Type B pancreatic cell (in vitro differentiated cells): Measurements from ENCODE around the gene OBSCN. TPM values are rescaled to one million over a fixed set of nuclear protein-coding genes. Genes with fewer than 3 reads are reported as not detected.

ENCODE experiments used
- DNase-seq: peaks from one replicate; pipeline ENCODE4 v3.0.0; 2021; ENCODE audit warnings: mixed read lengths; ENCODE audit not compliant: unreplicated experiment; ENCODE audit errors: extremely low spot score
- H3K27ac Mint-ChIP-seq: 2 replicates; pipeline ENCODE4 v1.8.0; 2021; ENCODE audit warnings: mild to moderate bottlenecking, mixed read lengths
- H3K27me3 Mint-ChIP-seq: 2 replicates; pipeline ENCODE4 v1.8.0; 2021; ENCODE audit warnings: mixed read lengths
- H3K36me3 Mint-ChIP-seq: 2 replicates; pipeline ENCODE4 v1.8.0; 2021; ENCODE audit warnings: mixed read lengths
- H3K4me1 Mint-ChIP-seq: one replicate; pipeline ENCODE4 v1.8.0; 2021; ENCODE audit warnings: mixed read lengths; ENCODE audit not compliant: unreplicated experiment
- H3K4me3 Mint-ChIP-seq: 2 replicates; pipeline ENCODE4 v1.8.0; 2021; ENCODE audit warnings: mild to moderate bottlenecking, mixed read lengths
- H3K9me3 Mint-ChIP-seq: 2 replicates; pipeline ENCODE4 v1.8.0; 2021; ENCODE audit warnings: mixed read lengths
- CTCF ChIP-seq: fragments of 200-600 bp; sonication (generic); conservative IDR thresholded peaks from 2 replicates; pipeline ENCODE4 v1.5.0; 2021; ENCODE audit warnings: antibody characterized with exemption, mild to moderate bottlenecking
- total RNA-seq: library from RNA; stranded (reverse); gene quantifications from 2 replicates; pipeline ENCODE4 v1.2.1, GENCODE V29; 2021; ENCODE audit warnings: low replicate concordance

OBSCN gene
- total RNA-seq, 1 donor from 2014 or later, result 48.9 TPM

GRCh38 chr1:228374711-228375577, 167.1 kb downstream of the OBSCN start:
- no peak for TF ChIP-seq CTCF
- Mint-ChIP-seq H3K9me3 (no peaks in the 10 kb centered on the region), H3K4me1 (no peaks in the 10 kb centered on the region), H3K36me3 (no peaks in the 10 kb centered on the region), H3K27me3 (no peaks in the 10 kb centered on the region), H3K27ac (no peak overlapping the region), H3K4me3 (no peak overlapping the region)
- DNase-seq, result no peak

GRCh38 chr1:228375578-228376261, 167.9 kb downstream of the OBSCN start:
- H3K9me3 Mint-ChIP-seq, result no peaks in the 10 kb centered on the region
- no peaks in the 10 kb centered on the region for H3K27me3 Mint-ChIP-seq
- no peak overlapping the region for H3K4me3 Mint-ChIP-seq
- no peak for TF ChIP-seq CTCF
- H3K36me3 Mint-ChIP-seq, result no peaks in the 10 kb centered on the region
- H3K4me1 Mint-ChIP-seq, result no peaks in the 10 kb centered on the region
- no peak for DNase-seq
- H3K27ac Mint-ChIP-seq, result no peak overlapping the region

GRCh38 chr1:228376262-228376628, 168.4 kb downstream of the OBSCN start:
- H3K4me3 Mint-ChIP-seq, result no peak overlapping the region
- no peaks in the 10 kb centered on the region for H3K36me3 Mint-ChIP-seq
- no peak overlapping the region for H3K27ac Mint-ChIP-seq
- no peaks in the 10 kb centered on the region for H3K27me3 Mint-ChIP-seq
- H3K9me3 Mint-ChIP-seq, result no peaks in the 10 kb centered on the region
- no peak for DNase-seq
- no peak for TF ChIP-seq CTCF
- H3K4me1 Mint-ChIP-seq, result no peaks in the 10 kb centered on the region

- Mint-ChIP-seq H3K27ac (no peak overlapping the region), H3K4me1 (no peaks in the 10 kb centered on the region), H3K27me3 (no peaks in the 10 kb centered on the region), H3K4me3 (peak overlapping the region; percentile 65), H3K36me3 (no peaks in the 10 kb centered on the region), H3K9me3 (no peaks in the 10 kb centered on the region)
- no peak for DNase-seq
- TF ChIP-seq CTCF, result no peak
Observed at GRCh38 chr1:228376651-228377631, 169.1 kb downstream of the OBSCN start.

DNA sequence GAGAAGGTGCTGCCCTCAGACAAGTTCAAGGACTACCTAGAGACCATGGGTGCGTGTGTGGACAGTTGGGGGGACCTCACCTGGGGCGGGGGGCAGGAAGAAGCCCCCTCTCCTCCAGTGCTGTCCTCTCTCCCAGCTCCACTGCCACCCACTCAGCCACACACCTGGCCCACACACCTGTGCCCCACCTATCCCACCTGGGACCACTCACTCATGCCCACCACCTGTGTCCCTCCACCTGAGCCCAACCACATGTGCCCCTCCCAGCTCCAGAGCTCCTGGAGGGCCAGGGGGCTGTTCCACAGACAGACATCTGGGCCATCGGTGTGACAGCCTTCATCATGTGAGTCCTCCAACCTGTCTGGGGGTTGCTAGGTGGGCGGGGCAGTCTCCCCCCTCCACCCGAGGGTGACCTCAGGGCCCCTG, 169.8 kb downstream of the OBSCN start:
- Mint-ChIP-seq H3K27me3 (no peaks in the 10 kb centered on the region), H3K27ac (no peak overlapping the region), H3K36me3 (no peaks in the 10 kb centered on the region), H3K9me3 (no peaks in the 10 kb centered on the region), H3K4me3 (peak overlapping the region; percentile 65), H3K4me1 (no peaks in the 10 kb centered on the region)
- no peak for TF ChIP-seq CTCF
- no peak for DNase-seq
